Right lobe of liver (tissue), 6 donors: ENCODE data around the gene SLC22A13. TPM values are rescaled to one million over a fixed set of nuclear protein-coding genes. Genes with fewer than 3 reads are reported as not detected.
"Not testable (repeated sequence)": the region's sequence is repeated elsewhere in the genome, so short reads cannot be mapped to it uniquely, and the experiment has no call there.

Experiments
- ATAC-seq, 4 donors: fragments of 200-7000 bp; cut with Tn5 transposase; one replicate each; pipeline ENCODE4 v1.9.1; 2020; ENCODE audit warnings: mild to moderate bottlenecking in 4 of 4, moderate library complexity in 4 of 4
- DNase-seq, 3 donors: peaks; one replicate each; pipeline ENCODE4 v3.0.0-alpha.2; 2020
- H3K27ac ChIP-seq, 3 donors: fragments of 200-600 bp; one replicate each; pipeline ENCODE4 v1.8.0; 2022
- H3K27me3 ChIP-seq, 2 donors: fragments of 200-600 bp; one replicate each; pipeline ENCODE4 v1.8.0; 2022
- H3K36me3 ChIP-seq, 4 donors: fragments of 200-600 bp; sonication (generic) in 1 of 4; one replicate each; pipeline versions ENCODE4 v1.5.1 to v1.8.0; 2017 to 2022; ENCODE audit warnings: control low read depth in 1 of 4
- H3K4me1 ChIP-seq, 4 donors: fragments of 200-600 bp; sonication (generic) in 1 of 4; one replicate each; pipeline versions ENCODE4 v1.5.1 to v1.8.0; 2017 to 2022; ENCODE audit warnings: control low read depth in 1 of 4
- H3K4me3 ChIP-seq, 3 donors: fragments of 200-600 bp; one replicate each; pipeline ENCODE4 v1.8.0; 2022
- H3K9me3 ChIP-seq, 4 donors: fragments of 200-600 bp; sonication (generic) in 1 of 4; one replicate each; pipeline versions ENCODE4 v1.5.1 to v1.8.0; 2017 to 2022; ENCODE audit warnings: control low read depth in 1 of 4
- POLR2A ChIP-seq: fragments of 450-650 bp; IDR thresholded peaks from one replicate; pipeline ENCODE4 v1.6.1; 2017; ENCODE audit warnings: antibody characterized with exemption, mild to moderate bottlenecking
- WGBS: methylation state at CpG from one replicate; pipeline ENCODE4 v1.1.6; 2018; ENCODE audit warnings: low coverage, low lambda C conversion rate; ENCODE audit not compliant: insufficient coverage; ENCODE audit errors: missing lambda C conversion rate; 5-methylcytosine and 5-hydroxymethylcytosine counted together
- intact Hi-C, 2 donors: fragments of 100-400 bp; cut with DNase I; formaldehyde crosslinking; loops; one replicate each; pipeline versions ENCODE4 v1.11.2 to v1.14.1; 2022
- total RNA-seq, 6 experiments: library from RNA; depleted of rRNA in 2 of 6; stranded (reverse); fragments of >200 nt in 2 of 6; fragmentation: NEBNext Ultra II Directional in 3 of 6; extraction: Animal tissue kit (Norgen Biotek cat#: 25700) in 3 of 6; gene quantifications; one replicate each; pipeline versions ENCODE4 v1.1.0 to v1.2.4, GENCODE V29; 2016 to 2023
- TF ChIP-seq, protein P1 (sequence below), 4 donors: fragments of 200-600 bp in 3 of 4; fragments of 450-650 bp in 1 of 4; IDR thresholded peaks; one replicate each; pipeline versions ENCODE4 v1.5.1 to v1.8.0; 2016 to 2022; ENCODE audit warnings: antibody characterized with exemption in 4 of 4, mild to moderate bottlenecking in 2 of 4
- donor health status: DM: no; HTN: yes; CAD: no.
- donor health status: DM: no; HTN: no; CAD: no.
- donor health status: DM: no; HTN: no; CAD: no.
- donor health status: DM: no; HTN: yes; CAD: no.
- donor health status: DM: no; HTN: yes; CAD: no.

SLC22A13 gene
- total RNA-seq, 6 experiments from 2014 or later = 0.16 to 0.35 (median 0.22) TPM; not detected in 3

DNA sequence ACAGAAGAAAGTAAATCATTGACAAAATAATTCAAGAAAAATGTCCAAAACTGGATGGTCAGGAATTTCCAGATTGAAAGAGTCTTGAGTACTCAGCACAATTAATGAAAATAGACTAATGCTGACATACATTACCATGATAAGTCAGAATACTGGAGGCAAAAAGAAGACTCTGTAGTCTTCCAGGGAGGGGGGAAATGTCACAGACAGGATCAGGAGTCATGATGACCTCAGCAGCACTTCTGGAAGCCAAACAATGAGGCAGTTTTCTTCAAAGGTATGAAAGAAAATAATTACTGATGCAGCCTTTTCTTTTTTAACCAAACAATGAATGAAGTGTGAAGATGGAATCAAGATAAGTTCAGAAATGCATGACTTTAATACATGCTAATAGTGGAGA, 30.1 kb upstream of the SLC22A13 start:
- peaks cover 0 to 15% (median 3%) of the 10 kb centered on the region in 4 donors for H3K36me3 ChIP-seq
- no peaks in the 10 kb centered on the region for H3K27me3 ChIP-seq
- ATAC-seq (no peak), DNase-seq (no peak)
- no peaks in the 10 kb centered on the region for H3K9me3 ChIP-seq
- TF ChIP-seq, protein P1, sequence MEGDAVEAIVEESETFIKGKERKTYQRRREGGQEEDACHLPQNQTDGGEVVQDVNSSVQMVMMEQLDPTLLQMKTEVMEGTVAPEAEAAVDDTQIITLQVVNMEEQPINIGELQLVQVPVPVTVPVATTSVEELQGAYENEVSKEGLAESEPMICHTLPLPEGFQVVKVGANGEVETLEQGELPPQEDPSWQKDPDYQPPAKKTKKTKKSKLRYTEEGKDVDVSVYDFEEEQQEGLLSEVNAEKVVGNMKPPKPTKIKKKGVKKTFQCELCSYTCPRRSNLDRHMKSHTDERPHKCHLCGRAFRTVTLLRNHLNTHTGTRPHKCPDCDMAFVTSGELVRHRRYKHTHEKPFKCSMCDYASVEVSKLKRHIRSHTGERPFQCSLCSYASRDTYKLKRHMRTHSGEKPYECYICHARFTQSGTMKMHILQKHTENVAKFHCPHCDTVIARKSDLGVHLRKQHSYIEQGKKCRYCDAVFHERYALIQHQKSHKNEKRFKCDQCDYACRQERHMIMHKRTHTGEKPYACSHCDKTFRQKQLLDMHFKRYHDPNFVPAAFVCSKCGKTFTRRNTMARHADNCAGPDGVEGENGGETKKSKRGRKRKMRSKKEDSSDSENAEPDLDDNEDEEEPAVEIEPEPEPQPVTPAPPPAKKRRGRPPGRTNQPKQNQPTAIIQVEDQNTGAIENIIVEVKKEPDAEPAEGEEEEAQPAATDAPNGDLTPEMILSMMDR (IDR thresholded peaks at IDR 0.05) = no peak
- TF ChIP-seq POLR2A = no peak
- no peaks in the 10 kb centered on the region for H3K4me1 ChIP-seq
- H3K27ac ChIP-seq = no peak overlapping the region
- no peak overlapping the region for H3K4me3 ChIP-seq
- intact Hi-C loops = no loop called here

DNA sequence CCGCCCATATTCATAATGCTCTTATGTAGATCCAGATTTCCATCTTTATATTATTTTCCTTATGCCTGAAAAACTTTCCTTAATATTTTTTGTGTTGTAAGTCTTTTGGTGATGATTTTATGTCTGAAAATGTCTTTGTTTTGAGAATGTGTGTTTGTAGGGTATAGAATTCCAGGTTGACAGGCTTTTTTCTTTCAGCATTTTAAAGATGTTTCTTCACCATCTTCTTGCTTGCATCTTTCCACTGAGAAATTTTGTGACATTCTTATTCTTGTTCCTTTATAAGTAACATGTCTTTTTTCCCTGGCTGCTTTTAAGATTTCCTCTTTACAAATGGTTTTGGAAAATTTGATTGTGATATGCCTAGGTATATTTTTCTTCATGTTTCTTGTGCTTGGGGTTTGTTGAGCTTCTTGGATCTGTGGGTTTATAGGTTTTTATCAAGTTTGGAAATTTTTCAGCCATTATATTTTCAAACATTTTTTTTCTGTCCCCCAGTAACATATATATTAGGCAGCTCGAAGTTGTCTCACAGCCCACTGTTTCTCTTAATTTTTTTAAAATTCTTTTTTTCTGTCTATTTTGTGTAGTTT, 27.1 kb upstream of the SLC22A13 start:
- 94% methylated on average over 2 of the region's 2 CpGs for WGBS
- H3K27ac ChIP-seq = no peak overlapping the region
- no peak for ATAC-seq
- intact Hi-C loops = no loop called here
- H3K27me3 ChIP-seq = no peaks in the 10 kb centered on the region
- H3K9me3 ChIP-seq = no peaks in the 10 kb centered on the region
- no peaks in the 10 kb centered on the region for H3K4me1 ChIP-seq
- no peak overlapping the region for H3K4me3 ChIP-seq
- TF ChIP-seq POLR2A = no peak
- TF ChIP-seq, protein P1 (IDR thresholded peaks at IDR 0.05) = no peak
- no peak for DNase-seq
- H3K36me3 ChIP-seq = peaks cover 0 to 14% (median 3%) of the 10 kb centered on the region in 4 donors

DNA sequence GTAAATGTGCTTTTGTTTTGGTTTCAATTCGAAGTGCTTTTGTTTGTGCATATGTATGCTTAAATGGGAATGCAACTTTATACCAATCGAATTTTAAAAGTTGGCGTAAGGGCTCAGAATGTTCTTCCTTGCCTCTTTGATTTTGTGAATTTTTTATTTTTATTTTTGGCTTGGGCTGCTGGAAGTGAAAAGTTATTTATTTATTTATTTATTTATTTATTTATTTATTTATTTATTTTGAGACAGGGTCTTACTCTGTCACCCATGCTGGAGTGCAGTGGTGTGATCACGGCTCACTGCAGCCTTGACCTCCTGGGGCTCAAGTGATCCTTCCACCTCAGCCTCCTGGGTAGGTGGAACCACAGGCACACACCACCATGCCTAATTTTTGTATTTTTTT, 22.8 kb upstream of the SLC22A13 start:
- H3K27ac ChIP-seq, H3K9me3 ChIP-seq, H3K4me3 ChIP-seq, H3K27me3 ChIP-seq, H3K4me1 ChIP-seq, intact Hi-C loops, ATAC-seq, DNase-seq: not testable (repeated sequence)
- peaks cover 0 to 14% (median 5%) of the 10 kb centered on the region in 4 donors for H3K36me3 ChIP-seq
- WGBS = 95% methylated on average over 4 of the region's 4 CpGs

DNA sequence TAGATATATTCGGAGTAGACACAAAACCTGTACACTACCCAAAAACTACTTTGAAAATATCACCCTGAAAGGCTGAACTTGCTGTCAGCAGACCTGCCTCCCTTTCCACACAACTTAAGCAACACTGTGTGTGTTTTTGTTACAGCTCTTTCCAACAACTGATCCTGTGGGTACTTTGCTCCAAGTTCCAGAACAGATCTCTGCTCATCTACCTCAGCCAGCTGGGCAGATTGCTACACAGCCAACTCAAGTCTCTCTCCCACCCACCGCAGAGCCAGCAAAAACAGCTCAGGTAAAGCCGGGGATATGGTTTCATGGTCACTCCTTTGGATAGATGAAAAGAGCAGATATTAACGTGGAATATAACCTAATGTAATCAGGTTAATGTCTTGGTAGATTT, 19.7 kb upstream of the SLC22A13 start:
- 91% methylated on average over 4 of the region's 4 CpGs for WGBS
- no peaks in the 10 kb centered on the region for H3K9me3 ChIP-seq
- ATAC-seq (peak in 2 of 4 donors; percentile 70 to 84), DNase-seq (peak in 1 of 3 donors; percentile 56)
- H3K4me3 ChIP-seq = no peak overlapping the region
- no peaks in the 10 kb centered on the region for H3K27me3 ChIP-seq
- H3K4me1 ChIP-seq = no peaks in the 10 kb centered on the region
- TF ChIP-seq POLR2A = no peak
- TF ChIP-seq, protein P1 (IDR thresholded peaks at IDR 0.05) = no peak
- no peak overlapping the region for H3K27ac ChIP-seq
- intact Hi-C loops = no loop called here
- H3K36me3 ChIP-seq = peaks cover 0 to 39% (median 5%) of the 10 kb centered on the region in 4 donors

DNA sequence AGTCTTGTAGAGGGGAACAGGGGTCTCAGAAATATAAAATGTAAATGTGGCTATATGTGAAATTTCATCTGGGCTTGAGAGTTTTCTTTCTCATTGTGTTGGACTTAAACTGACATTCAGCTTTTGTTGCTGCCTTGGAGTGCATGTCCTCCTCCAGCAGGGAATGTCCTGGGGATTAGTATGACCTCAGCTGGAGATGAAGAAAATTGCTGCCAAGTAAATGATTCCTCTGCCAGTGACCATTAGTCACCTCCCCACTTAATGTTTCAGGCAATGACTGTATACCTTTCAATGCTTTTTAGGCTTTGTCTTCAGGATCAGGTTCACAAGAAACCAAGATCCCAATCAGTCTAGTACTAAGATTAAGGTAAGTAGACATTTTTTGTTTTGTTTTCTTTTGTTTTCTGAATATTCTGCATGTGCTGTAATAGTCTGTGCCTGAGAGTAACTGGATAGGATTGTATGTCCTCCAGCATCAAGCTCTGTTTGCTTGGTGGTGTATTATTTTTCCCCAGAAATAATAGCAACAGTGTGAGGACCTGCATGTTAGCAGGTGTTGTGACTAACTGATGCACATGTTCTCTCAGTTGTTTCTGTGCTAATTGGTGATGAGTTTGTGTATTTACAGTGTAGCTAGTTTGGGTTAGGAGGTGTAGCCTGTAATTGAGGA, 18.1 kb upstream of the SLC22A13 start:
- no peaks in the 10 kb centered on the region for H3K4me1 ChIP-seq
- no peaks in the 10 kb centered on the region for H3K9me3 ChIP-seq
- no peak overlapping the region for H3K27ac ChIP-seq
- DNase-seq = no peak
- intact Hi-C loops = no loop called here
- no peak for TF ChIP-seq POLR2A
- TF ChIP-seq, protein P1 (IDR thresholded peaks at IDR 0.05) = peak in 2 of 4 donors; percentile 11 to 23
- H3K27me3 ChIP-seq = no peaks in the 10 kb centered on the region
- H3K36me3 ChIP-seq = peaks cover 0 to 53% (median 6%) of the 10 kb centered on the region in 4 donors
- no peak overlapping the region for H3K4me3 ChIP-seq
- ATAC-seq = peak; percentile 47 to 94 (median 66)
